NCI-H2029 treated with DMSO at 0.1 percent for 48 hours (cell line): ENCODE measurements around the gene FAM171A2.
"Not testable (repeated sequence)": the region's sequence is repeated elsewhere in the genome, so short reads cannot be mapped to it uniquely, and the experiment has no call there.

Experiments used
- DNase-seq: peaks from one replicate; lab custom pipeline; 2025; lab: John Stamatoyannopoulos, UW

The FAM171A2 gene

GRCh38 chr17:44383861-44384260 is 20.2 kb upstream of the FAM171A2 start:
- no peak for DNase-seq

GRCh38 chr17:44383363-44383762 is 19.7 kb upstream of the FAM171A2 start:
- DNase-seq = no peak

- DNase-seq = no peak
Measured at GRCh38 chr17:44382917-44383316, 19.3 kb upstream of the FAM171A2 start.

- DNase-seq = no peak
Measured at GRCh38 chr17:44381810-44382305, 18.2 kb upstream of the FAM171A2 start.

- DNase-seq = no peak
Measured at GRCh38 chr17:44380767-44381166, 17.1 kb upstream of the FAM171A2 start.

GRCh38 chr17:44379887-44380286 is 16.2 kb upstream of the FAM171A2 start:
- no peak for DNase-seq

GRCh38 chr17:44378171-44378705 is 14.6 kb upstream of the FAM171A2 start:
- no peak for DNase-seq

GRCh38 chr17:44376779-44377178 is 13.1 kb upstream of the FAM171A2 start:
- no peak for DNase-seq

GRCh38 chr17:44376124-44376523 is 12.5 kb upstream of the FAM171A2 start:
- DNase-seq = no peak

GRCh38 chr17:44375196-44376017 is 11.8 kb upstream of the FAM171A2 start:
- DNase-seq = no peak

GRCh38 chr17:44374306-44375195 is 10.9 kb upstream of the FAM171A2 start:
- no peak for DNase-seq

GRCh38 chr17:44372036-44372435 is 8.4 kb upstream of the FAM171A2 start:
- no peak for DNase-seq

- DNase-seq = not testable (repeated sequence)
Measured at GRCh38 chr17:44369414-44370023, 5.9 kb upstream of the FAM171A2 start.

- not testable (repeated sequence) for DNase-seq
Measured at GRCh38 chr17:44368391-44369243, 5.0 kb upstream of the FAM171A2 start.

- no peak for DNase-seq
Measured at GRCh38 chr17:44367231-44367979, 3.8 kb upstream of the FAM171A2 start.

- DNase-seq = not testable (repeated sequence)
Measured at GRCh38 chr17:44365051-44365450, 1.4 kb upstream of the FAM171A2 start.

- DNase-seq = no peak
Measured at GRCh38 chr17:44362949-44363612, 572 bp downstream of the FAM171A2 start.

- DNase-seq = no peak
Measured at GRCh38 chr17:44362459-44362948, 1.1 kb downstream of the FAM171A2 start.
